Measurements from ENCODE around the gene PRKD1. TPM values are rescaled to one million over a fixed set of nuclear protein-coding genes. Genes with fewer than 3 reads are reported as not detected.

Gene PRKD1
- total RNA-seq, 1 experiment from 2014 or later: not detected

- Histone ChIP-seq H3K27me3 (ENCODE audit: insufficient read depth, low read length) (no peaks in the 10 kb centered on the region), H3K27ac (ENCODE audit: low read depth, low read length) (no peak overlapping the region), H2AFZ (ENCODE audit: low read depth, low read length, poor library complexity, severe bottlenecking) (no peak overlapping the region), H3K36me3 (ENCODE audit: control insufficient read depth in 1 of 2, insufficient read depth in 2 of 2, low read length in 2 of 2) (no peaks in the 10 kb centered on the region), H3K9me2 (ENCODE audit: insufficient read depth) (no peaks in the 10 kb centered on the region), H3K9ac (ENCODE audit: low read length) (no peak overlapping the region), H3K79me2 (ENCODE audit: insufficient read depth, low read length) (no peaks in the 10 kb centered on the region), H3K4me3 (replicated peaks in 1 of 2; ENCODE audit: low read depth in 1 of 2, low read length in 2 of 2) (no peak overlapping the region), H3K4me2 (ENCODE audit: low read length) (no peak overlapping the region), H3K9me3 (ENCODE audit: control insufficient read depth in 1 of 2, insufficient read depth in 1 of 2, low read depth in 1 of 2, low read length in 2 of 2) (peaks cover 12 to 23% of the 10 kb centered on the region in 2 experiments; a peak in 2 of 4 replicates), H3K4me1 (ENCODE audit: control insufficient read depth in 1 of 2, insufficient read depth in 2 of 2, low read length in 2 of 2) (no peaks in the 10 kb centered on the region), H4K20me1 (ENCODE audit: insufficient read depth) (no peaks in the 10 kb centered on the region)
- BruUV-seq (replicated peaks): no TSS peak
- CTCF ChIA-PET: no interaction called here
- RAD21 ChIA-PET (ENCODE audit: low non-redundant PET in 1 of 2, low total read pairs in 2 of 2, uncharacterized antibody in 2 of 2, unreplicated experiment in 2 of 2): no interaction called here
- DNase-seq (ENCODE audit: low read depth, low spot score) (no peak), ATAC-seq (no peak)
- intact Hi-C loops (cut with micrococcal nuclease): no loop called here
- TF ChIP-seq POLR2AphosphoS5 (IDR thresholded peaks at IDR 0.05; ENCODE audit: low read depth, low read length) (no peak), SRF (IDR thresholded peaks at IDR 0.05; ENCODE audit: low read depth) (no peak), JUND (IDR thresholded peaks at IDR 0.05) (no peak), EZH2 (IDR thresholded peaks at IDR 0.05) (no peak), ZNF274 (IDR thresholded peaks at IDR 0.05; ENCODE audit: low read depth, low read length) (no peak), RAD21 (IDR thresholded peaks at IDR 0.05; ENCODE audit: low read depth) (no peak)
- TF ChIP-seq, protein P1, sequence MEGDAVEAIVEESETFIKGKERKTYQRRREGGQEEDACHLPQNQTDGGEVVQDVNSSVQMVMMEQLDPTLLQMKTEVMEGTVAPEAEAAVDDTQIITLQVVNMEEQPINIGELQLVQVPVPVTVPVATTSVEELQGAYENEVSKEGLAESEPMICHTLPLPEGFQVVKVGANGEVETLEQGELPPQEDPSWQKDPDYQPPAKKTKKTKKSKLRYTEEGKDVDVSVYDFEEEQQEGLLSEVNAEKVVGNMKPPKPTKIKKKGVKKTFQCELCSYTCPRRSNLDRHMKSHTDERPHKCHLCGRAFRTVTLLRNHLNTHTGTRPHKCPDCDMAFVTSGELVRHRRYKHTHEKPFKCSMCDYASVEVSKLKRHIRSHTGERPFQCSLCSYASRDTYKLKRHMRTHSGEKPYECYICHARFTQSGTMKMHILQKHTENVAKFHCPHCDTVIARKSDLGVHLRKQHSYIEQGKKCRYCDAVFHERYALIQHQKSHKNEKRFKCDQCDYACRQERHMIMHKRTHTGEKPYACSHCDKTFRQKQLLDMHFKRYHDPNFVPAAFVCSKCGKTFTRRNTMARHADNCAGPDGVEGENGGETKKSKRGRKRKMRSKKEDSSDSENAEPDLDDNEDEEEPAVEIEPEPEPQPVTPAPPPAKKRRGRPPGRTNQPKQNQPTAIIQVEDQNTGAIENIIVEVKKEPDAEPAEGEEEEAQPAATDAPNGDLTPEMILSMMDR (IDR thresholded peaks at IDR 0.05 in 2 of 3, conservative IDR thresholded peaks at IDR 0.05 in 1 of 3; ENCODE audit: borderline replicate concordance in 1 of 3, insufficient read depth in 1 of 3, low read depth in 2 of 3, low read length in 2 of 3): no peak
- TF ChIP-seq, protein P2, sequence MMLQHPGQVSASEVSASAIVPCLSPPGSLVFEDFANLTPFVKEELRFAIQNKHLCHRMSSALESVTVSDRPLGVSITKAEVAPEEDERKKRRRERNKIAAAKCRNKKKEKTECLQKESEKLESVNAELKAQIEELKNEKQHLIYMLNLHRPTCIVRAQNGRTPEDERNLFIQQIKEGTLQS (IDR thresholded peaks at IDR 0.05): no peak
- POLR2A ChIA-PET: no interaction called here
Observed at GRCh38 chr14:29851397-29851796, 76.2 kb downstream of the PRKD1 start.

GRCh38 chr14:29847056-29847380 is 80.6 kb downstream of the PRKD1 start:
- ChIA-PET RAD21 (ENCODE audit: low non-redundant PET in 1 of 2, low total read pairs in 2 of 2, uncharacterized antibody in 2 of 2, unreplicated experiment in 2 of 2) (no interaction called here), CTCF (no interaction called here), POLR2A (no interaction called here)
- TF ChIP-seq TCF7L2 (IDR thresholded peaks at IDR 0.05; ENCODE audit: borderline replicate concordance, extremely low read depth, insufficient read depth, insufficient read length): no peak
- no peak for TF ChIP-seq ZFX (IDR thresholded peaks at IDR 0.05)
- TF ChIP-seq FOSL1 (IDR thresholded peaks at IDR 0.05; ENCODE audit: low read depth): no peak
- no peak for TF ChIP-seq RAD21 (IDR thresholded peaks at IDR 0.05; ENCODE audit: low read depth)
- no peak for TF ChIP-seq JUND (IDR thresholded peaks at IDR 0.05)
- no peak for TF ChIP-seq ZBTB33 (IDR thresholded peaks at IDR 0.05; ENCODE audit: extremely low read depth, insufficient replicate concordance, low read length)
- TF ChIP-seq REST (IDR thresholded peaks at IDR 0.05; ENCODE audit: low read depth): no peak
- intact Hi-C loops (cut with micrococcal nuclease): no loop called here
- no peaks in the 10 kb centered on the region for H3K4me1 ChIP-seq (ENCODE audit: control insufficient read depth in 1 of 2, insufficient read depth in 2 of 2, low read length in 2 of 2)
- H3K9ac ChIP-seq (ENCODE audit: low read length): no peak overlapping the region
- H3K4me2 ChIP-seq (ENCODE audit: low read length): no peak overlapping the region
- DNase-seq (ENCODE audit: low read depth, low spot score) (no peak), ATAC-seq (no peak)
- H2AFZ ChIP-seq (ENCODE audit: low read depth, low read length, poor library complexity, severe bottlenecking): no peak overlapping the region
- no peak overlapping the region for H3K27ac ChIP-seq (ENCODE audit: low read depth, low read length)
- no peaks in the 10 kb centered on the region for H3K9me2 ChIP-seq (ENCODE audit: insufficient read depth)
- BruUV-seq (replicated peaks): no TSS peak
- no peaks in the 10 kb centered on the region for H3K79me2 ChIP-seq (ENCODE audit: insufficient read depth, low read length)
- no peak overlapping the region for H3K4me3 ChIP-seq (replicated peaks in 1 of 2; ENCODE audit: low read depth in 1 of 2, low read length in 2 of 2)
- H3K36me3 ChIP-seq (ENCODE audit: control insufficient read depth in 1 of 2, insufficient read depth in 2 of 2, low read length in 2 of 2): no peaks in the 10 kb centered on the region
- no peaks in the 10 kb centered on the region for H4K20me1 ChIP-seq (ENCODE audit: insufficient read depth)
- peaks cover 12 to 43% of the 10 kb centered on the region in 2 experiments; a peak in 2 of 4 replicates for H3K9me3 ChIP-seq (ENCODE audit: control insufficient read depth in 1 of 2, insufficient read depth in 1 of 2, low read depth in 1 of 2, low read length in 2 of 2)
- H3K27me3 ChIP-seq (ENCODE audit: insufficient read depth, low read length): no peaks in the 10 kb centered on the region

Measured in HCT116 (cell line).